NCI-H146 treated with DMSO at 0.1 percent for 48 hours (cell line): ENCODE measurements around the gene MOB2.
"Not testable (repeated sequence)": the region's sequence is repeated elsewhere in the genome, so short reads cannot be mapped to it uniquely, and the experiment has no call there.

Experiments used
- DNase-seq: peaks from one replicate; lab custom pipeline; 2025; ENCODE audit not compliant: unreplicated experiment; lab: John Stamatoyannopoulos, UW

Gene MOB2

DNA sequence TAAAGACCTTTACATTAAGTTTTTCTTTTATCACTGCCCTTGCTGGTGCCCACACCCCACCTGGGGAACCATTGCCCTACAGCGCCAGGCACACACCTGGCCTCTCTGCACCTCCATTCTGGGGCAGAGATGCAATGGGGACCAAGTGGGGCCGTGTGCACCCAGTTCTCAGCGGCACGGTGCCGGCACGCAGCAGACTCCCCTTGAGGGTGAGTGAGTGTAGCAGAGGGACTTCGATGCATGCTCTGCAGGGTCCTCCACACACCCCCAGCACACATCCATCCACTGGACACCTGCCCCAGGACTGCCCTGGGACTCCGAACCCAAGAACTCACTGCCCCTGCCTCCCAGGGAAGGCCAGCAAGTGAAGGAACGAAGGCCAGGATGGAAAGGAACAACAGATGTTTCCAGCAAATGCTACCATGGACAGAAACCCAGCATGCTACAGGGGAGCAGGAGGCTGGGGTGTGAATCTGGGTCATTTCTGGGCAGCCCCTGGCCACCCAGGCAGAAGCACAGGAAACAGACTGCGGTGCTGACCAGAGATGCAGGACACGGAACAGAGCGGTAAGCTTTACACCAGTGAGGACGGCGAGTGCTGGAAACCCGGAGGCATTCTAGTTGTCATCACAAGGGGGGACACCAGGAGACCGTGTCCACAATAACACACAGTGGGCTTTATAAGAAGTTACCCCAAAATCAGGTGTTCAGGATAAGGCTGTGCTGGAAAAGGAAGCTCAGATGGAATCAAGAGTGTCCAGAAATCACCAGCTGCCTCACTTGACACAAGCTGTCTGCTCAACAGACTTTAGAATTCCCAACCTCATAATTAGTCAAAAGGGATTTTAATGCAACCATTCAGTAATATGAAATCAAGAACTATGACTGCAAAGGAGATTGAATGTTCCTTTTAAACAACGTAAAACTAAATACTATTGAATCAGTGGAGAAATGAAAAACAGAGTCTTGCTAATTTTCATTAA, 32.7 kb upstream of the MOB2 start:
- no peak for DNase-seq

DNA sequence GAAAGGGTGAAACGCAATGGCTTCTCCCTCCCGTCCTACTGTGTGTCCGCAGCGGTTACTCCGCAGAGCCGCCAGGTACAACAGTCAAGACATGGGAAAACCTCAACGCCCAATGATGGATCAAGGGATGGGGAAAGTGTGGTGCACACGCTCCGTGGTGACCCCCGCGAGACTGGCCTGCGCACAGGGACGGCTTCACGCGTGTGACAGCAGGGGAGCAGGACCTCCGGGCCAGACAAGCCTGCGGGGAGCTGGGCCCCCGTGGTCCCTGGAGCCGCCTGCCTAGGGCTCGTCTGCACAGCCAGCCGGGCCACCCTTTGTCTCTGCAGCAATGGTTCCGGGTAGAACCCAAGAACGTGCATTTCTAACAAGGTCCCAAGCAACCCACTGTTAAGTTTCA, 31.7 kb upstream of the MOB2 start:
- DNase-seq, result no peak

DNA sequence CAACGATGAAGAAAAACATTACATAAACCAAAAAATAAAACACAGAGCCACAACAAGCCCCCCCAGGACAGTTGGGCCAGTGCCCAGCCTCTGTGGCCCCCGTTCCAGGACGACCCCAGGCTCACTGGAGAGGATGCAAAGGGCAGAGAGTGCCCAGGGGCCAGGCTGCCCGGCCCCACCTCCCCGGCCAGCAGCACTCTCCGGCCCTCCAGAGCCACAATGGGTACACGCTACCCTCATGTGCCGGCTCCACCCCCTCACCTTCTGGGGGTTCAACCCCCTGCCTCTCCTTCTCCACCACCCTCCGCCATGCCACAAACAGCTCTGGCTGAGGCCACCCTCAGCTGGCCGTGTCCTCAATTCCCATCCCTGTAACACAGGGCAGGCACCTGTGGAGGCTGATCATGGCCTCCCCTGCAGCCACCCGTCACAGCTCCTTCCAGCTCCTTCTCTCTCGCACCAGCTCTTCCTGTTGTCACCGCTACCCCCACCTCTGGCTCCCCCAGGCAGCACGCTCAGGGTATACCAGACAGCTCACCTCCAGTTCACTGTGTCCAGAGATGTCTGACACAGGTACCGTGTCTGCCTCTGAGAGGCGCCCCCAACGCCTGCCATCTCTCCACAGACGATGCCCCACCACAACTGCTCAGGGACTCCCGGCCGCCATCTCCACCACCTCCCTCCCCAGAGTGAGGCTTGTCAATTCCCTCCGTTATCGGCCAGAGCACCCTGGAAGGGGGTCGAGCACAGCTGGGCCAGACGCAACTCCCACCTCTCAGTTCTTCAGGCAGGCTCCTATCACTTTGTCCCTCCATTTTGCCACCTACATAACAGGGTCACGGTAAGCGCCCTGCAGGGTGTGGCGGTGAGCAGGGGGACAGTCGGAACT, 30.8 kb upstream of the MOB2 start:
- no peak for DNase-seq

DNA sequence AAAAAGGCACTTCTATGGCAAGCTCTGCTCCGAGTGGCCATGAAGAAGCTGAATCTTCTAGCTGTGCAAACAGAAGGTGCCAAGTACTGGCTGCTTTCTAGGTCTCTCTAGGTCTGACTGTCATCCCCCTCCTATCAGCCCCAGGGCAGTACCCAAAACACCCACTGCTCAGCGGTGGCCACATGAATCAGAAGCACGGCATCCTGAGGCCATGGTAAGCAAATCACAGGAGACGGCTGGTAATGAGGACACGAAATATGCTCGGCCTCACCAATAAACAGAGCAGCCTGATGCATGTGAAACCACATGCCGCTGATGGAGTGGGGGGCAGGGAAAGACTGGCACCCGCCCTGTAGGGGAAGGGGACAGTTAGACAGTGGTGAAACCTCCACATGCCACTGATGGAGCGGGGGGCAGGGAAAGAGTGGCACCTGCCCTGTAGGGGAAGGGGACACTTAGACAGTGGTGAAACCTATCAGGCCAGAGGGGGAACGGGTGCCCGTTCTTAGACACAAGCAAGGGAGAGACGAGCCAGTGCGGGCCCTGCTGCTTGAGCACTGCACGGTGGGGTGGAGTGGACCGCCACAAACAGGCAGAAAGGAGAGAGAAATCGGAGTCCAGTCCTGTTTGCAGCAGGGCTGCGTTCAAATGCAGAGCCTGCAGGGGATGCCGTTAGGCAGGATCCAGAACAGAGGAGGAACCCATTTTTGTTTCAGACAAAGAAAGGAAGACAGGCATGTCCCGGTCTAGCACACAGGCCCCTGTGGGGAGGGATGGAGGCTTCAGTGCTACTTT, 29.9 kb upstream of the MOB2 start:
- no peak for DNase-seq

DNA sequence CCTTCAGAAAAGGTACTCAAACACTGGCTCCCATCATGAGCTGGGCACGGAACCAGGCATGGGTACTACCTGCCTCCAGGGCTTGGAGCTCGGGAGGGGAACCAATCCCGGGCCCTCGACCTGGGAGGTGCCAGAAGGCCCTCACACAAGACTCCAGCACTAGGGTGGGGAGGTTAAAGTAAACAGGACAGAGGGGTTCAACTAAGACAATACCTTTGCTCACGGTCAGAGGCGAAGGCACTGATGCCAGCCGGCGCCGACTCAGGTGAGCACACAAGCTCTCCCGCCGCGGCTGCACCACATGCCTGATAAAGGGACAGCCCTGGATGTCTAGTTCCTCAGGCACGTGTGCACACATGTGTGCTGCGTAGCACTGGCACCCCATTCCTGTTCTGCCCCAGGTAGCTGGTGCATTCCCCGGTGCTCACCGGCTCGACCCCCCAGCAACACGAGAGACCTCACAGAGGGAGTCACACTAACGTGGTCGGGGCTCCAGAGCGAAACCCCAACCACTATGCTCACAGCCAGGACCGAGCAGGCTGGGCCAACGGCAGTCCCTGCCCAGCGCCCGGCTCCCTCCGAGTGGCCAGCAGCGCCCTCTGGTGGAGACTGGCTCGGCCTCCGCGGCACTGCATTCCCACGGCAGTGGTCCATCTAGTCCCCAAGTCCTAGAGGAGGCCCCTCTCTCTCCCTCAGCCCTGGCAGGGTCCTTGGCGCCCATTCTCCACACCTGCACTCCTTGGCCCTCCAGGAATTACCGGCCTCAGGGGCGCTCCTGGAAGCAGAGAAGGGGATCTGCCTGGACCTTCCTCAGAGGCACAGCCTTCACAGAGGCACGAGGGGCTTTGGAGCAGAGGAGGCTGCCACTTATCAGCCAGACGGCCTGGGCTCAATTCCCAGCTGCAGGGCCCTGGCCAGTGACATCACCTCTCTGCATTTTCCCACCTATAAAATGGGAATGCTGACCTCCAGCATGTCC, 28.8 kb upstream of the MOB2 start:
- peak; percentile 12 for DNase-seq

DNA sequence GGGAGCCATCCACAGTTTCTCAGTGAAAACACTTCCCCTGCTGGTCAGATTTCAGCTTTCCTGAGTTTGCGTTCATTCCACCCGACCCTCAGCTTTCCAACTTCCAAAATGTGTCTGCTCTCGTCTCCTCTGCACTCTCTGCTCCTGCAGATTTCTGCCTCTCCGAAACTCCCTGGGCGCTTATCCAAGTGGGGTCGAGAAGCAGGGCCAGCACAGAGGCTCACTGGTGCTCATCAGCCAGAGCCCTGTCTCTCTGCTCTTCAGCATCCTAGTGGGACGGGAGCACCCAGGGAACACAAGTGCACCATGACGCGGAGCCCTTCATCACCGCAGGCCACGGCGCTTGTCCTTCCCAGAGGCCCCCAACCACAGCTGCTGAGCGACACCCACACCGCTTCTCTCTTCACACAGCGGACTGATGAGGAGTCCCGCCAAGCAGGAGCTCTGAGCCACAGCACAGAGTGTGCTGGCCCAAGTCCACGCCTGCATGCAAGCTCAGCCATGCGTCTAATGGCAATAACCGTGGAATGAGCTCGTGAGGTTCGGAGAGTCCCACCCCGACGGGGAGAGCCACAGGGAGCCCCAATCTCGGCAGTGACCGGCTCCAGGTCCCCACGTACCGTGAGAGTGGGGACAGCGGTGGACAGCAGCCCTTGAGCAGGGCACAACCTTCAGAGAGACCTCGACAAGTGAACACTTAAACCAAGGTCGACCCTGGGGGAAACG, 27.9 kb upstream of the MOB2 start:
- no peak for DNase-seq

DNA sequence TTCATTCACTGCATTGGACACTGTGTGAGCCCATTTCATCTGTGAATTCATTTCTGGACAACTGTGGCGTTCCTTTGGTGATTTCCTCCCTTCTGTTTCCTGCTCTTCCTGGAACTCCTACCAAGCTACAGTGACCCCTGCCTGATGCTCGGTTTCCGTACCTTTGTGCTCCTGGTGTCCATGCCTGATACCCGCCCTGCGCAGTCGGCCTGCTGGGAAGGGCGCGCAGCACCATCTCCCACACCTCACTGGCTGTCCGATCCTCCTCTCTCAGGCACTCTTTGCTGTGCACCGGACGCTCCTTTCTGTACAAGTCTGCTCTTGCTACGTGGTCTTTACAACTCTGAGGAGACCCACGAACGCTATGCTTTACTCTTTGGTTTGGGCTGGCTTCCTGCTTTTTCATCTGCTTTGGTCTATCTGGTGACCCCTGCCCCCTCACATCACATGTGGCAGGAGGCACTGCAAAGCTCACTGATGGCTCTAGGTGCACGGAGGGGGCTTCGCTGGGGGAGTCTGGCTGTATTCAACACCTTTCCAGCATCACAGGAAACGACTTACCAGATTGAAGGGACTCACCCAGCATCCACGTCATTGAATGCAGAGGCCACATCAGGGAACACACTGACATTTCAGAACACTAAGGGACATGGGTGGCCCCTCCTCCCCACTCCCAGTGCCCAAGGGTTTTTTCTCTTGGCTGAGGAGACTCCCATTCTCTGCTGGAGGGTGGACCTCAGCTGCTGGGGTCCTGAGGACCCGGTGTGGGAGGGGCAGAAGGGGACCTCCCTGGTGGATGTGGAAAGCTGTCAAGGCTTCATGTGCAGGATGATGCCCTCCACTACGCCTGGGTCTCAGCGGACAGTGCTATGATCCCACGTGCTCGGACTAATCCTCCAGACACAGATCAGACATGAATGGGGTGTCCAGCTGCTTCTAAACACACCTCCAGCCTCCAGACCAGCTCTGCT, 27.0 kb upstream of the MOB2 start:
- no peak for DNase-seq

DNA sequence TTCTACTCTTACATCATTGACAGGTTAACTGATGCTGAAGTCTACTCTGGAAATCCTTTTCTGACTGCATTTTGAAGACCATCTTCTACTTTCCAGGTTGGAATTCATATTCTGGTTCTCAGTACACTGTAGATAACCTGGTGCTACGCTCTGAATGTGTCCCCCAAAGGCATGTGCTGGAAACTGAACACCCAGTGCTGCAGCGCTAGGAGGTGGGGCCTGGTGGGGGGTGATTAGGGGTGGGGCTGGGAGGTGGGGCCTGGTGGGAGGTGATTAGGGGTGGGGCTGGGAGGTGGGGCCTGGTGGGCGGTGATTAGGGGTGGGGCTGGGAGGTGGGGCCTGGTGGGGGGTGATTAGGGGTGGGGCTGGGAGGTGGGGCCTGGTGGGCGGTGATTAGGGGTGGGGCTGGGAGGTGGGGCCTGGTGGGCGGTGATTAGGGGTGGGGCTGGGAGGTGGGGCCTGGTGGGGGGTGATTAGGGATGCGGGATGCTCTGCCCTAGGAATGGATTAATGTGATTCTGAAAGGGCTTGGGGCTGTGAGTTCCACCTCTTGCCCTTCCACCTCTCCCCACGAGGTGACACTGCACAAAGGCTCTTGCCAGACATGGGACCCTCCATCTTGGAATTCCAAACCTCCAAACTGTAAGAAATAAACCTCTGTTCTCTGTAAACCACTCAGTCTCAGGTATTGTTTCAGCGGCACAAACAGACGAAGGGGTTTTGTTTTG, 26.1 kb upstream of the MOB2 start:
- not testable (repeated sequence) for DNase-seq

DNA sequence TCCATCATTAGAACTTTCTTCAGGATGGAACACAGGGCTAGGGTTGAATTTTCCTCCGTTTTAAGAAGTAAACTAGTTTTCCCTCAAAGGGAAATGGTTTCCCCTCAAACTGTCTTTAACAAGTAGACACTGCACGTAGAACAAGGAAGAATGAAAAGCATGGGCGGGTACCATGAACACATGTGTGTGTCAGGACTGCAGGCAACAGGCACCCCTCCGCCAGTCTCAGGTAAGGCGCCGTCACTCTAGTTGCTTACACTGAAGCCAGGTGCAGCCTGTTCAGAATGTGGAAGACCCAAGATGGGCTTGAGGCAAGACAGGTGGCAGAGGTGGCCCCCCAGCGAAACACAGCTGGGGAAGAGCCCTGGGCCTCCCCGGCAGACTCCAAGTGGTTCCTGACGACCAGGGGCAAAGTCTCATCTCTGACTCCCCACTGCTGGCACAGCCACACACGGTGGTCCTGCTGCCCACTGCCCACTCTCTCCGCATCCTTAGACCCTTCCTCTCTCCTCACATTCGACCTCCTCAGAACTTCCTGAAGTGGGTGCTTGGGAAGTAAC, 25.4 kb upstream of the MOB2 start:
- no peak for DNase-seq

DNA sequence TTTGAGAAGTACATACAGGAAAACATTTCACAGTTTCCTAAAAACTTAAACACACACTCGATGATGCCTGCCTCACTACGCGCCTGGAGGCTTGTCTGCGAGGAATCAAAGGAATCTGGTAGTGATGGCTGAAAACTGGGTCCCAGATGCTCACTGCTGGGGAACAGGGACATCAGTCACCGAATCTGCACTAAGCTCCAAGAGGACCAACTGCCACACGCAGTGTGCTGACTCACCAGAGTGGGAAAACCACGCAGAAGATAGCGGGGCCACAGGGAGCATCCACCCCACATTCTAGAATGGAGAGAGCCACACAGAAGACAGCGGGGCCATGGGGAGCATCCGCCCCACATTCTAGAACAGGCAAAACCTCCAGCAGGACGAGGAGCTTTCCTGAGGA, 24.3 kb upstream of the MOB2 start:
- no peak for DNase-seq

DNA sequence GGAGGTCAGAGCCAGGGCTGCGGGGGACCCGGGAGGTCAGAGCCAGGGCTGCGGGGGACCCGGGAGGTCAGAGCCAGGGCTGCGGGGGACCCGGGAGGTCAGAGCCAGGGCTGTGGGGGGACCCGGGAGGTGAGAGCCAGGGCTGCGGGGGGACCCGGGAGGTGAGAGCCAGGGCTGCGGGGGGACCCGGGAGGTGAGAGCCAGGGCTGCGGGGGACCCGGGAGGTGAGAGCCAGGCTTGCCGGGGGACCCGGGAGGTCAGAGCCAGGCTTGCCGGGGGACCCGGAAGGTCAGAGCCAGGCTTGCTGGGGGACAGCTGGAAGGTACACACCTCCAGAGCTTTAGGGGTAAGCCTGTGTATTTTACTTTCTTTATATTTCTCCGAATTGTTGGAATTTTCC, 23.8 kb upstream of the MOB2 start:
- not testable (repeated sequence) for DNase-seq

DNA sequence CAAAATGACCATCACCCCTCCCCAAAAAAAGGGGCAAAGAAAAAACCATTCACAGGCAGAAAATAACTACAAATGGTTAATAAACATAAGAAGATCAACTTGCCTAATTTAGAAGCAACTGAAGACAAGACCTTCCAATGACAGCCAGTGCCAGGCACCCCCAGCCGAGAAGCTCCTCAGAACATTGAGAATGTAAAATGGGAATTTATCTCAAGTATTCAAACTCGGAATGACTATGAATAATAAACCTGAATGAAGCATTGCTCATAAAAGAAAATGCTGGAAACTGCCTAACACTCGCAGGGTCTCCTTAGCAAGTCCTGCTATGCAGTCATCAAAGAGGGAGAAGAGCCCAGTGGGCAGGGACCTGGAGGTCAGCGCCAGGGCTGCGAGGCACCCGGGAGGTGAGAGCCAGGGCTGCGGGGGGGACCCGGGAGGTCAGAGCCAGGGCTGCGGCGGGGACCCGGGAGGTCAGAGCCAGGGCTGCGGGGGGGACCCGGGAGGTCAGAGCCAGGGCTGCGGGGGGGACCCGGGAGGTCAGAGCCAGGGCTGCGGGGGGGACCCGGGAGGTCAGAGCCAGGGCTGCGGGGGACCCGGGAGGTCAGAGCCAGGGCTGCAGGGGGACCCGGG, 23.2 kb upstream of the MOB2 start:
- no peak for DNase-seq

DNA sequence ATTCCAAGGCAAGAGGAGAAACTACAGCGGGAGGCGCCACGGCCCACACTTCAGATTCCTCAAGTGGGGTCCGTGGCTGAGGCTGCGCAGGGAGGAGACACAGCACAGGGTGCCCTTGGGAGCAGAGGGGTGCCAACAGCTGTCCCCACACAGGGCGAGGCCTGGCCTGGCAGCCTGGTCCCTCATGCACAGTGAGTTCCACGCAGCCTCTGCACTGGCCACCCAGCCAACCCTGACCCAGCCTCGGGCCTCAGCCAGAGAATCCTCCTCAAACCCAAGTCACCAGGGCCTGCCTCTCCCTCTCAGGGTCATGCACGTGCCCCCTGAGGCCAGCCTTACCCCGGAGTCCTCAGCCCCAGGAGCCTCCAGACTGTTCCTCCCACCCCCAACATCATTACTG, 22.4 kb upstream of the MOB2 start:
- no peak for DNase-seq

DNA sequence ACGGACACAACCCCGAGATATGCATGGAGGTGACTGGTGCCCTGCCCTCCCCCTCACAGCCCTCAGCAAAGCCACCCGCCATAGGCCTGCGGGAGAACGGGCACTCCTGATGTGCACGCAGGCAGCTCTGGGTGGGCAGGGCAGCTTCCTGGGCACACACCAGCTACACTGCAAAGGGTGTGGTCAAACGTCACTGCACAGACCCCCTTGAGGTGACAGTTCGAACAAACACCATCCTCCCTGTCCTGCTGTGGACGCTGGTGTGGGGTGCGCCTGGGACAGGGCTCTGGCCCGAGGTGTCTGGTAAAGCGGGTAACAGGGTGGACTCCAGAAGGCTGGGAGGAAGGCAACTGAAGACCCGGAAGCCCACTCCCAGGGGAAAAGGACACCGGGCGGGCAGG, 21.9 kb upstream of the MOB2 start:
- DNase-seq, result no peak

DNA sequence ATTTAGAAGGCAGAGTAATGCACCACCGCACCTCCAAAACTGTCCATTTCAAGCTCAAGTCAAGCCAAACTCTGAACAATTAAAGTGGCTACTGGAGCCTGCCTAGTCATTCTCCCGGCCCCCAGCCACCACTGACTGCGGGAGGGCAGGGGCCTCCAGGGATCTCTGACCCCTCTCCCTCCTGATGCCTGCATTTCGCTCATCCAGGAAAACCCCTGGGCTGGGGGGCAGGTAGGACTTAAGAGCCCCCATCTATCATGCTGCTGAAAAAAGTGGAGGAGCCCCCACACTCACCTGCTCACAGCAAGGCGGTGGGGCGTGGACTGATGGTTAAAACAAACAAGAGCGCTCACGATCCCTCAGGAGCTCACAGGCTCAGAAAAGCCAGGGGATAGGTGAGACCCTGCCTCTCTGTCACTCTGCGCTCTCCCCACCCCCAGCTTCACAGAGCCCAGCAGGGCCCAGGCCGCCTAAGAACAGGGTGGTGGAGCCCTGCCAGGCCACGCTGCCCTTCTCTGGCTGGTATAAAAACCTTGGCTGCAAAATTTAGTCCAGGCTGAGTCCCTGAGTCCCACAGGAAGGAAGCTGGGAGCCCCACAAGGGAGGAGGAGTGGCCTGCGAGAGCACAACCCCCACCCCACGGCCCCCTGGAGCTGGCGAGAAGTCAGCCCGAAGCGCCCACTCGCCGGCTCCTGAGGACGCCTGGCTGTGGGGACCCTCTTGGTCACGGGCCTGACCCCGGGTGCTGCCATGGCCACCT, 21.0 kb upstream of the MOB2 start:
- no peak for DNase-seq

DNA sequence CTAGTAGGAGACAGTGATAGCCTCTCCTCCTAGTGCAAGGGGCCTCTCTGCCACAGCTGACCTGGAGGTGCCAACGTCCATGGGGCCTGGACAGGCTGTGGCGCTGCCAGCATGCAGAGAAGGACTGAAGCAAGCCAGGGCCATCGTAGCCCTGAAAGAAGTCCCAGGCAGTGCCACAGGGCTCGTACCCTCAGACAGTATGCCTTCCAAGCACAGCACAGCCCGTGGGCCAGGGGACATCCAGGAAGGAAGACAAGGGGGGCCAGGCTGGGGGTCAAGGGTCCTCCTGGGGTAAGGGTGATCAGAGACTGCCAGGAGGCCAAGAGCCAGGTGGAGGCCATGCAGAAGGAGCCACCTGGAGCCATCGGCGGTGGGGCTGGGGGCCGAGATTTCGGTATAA, 20.4 kb upstream of the MOB2 start:
- DNase-seq, result no peak
